ENCODE results near the gene CBL.

Gene CBL

GRCh38 chr11:119249671-119250010 lies 43.5 kb downstream of the CBL start (continued):
- TF ChIP-seq, protein P1, sequence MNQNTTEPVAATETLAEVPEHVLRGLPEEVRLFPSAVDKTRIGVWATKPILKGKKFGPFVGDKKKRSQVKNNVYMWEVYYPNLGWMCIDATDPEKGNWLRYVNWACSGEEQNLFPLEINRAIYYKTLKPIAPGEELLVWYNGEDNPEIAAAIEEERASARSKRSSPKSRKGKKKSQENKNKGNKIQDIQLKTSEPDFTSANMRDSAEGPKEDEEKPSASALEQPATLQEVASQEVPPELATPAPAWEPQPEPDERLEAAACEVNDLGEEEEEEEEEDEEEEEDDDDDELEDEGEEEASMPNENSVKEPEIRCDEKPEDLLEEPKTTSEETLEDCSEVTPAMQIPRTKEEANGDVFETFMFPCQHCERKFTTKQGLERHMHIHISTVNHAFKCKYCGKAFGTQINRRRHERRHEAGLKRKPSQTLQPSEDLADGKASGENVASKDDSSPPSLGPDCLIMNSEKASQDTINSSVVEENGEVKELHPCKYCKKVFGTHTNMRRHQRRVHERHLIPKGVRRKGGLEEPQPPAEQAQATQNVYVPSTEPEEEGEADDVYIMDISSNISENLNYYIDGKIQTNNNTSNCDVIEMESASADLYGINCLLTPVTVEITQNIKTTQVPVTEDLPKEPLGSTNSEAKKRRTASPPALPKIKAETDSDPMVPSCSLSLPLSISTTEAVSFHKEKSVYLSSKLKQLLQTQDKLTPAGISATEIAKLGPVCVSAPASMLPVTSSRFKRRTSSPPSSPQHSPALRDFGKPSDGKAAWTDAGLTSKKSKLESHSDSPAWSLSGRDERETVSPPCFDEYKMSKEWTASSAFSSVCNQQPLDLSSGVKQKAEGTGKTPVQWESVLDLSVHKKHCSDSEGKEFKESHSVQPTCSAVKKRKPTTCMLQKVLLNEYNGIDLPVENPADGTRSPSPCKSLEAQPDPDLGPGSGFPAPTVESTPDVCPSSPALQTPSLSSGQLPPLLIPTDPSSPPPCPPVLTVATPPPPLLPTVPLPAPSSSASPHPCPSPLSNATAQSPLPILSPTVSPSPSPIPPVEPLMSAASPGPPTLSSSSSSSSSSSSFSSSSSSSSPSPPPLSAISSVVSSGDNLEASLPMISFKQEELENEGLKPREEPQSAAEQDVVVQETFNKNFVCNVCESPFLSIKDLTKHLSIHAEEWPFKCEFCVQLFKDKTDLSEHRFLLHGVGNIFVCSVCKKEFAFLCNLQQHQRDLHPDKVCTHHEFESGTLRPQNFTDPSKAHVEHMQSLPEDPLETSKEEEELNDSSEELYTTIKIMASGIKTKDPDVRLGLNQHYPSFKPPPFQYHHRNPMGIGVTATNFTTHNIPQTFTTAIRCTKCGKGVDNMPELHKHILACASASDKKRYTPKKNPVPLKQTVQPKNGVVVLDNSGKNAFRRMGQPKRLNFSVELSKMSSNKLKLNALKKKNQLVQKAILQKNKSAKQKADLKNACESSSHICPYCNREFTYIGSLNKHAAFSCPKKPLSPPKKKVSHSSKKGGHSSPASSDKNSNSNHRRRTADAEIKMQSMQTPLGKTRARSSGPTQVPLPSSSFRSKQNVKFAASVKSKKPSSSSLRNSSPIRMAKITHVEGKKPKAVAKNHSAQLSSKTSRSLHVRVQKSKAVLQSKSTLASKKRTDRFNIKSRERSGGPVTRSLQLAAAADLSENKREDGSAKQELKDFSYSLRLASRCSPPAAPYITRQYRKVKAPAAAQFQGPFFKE (tag by site-specific recombination; IDR thresholded peaks at IDR 0.05; ENCODE audit: borderline replicate concordance): no peak
- no peak for TF ChIP-seq ZBTB44 (tag by site-specific recombination; IDR thresholded peaks at IDR 0.05)
- TF ChIP-seq ZNF16 (tag by site-specific recombination; IDR thresholded peaks at IDR 0.05; ENCODE audit: low read depth): no peak
- no peak for TF ChIP-seq ZNF202 (tag by site-specific recombination; IDR thresholded peaks at IDR 0.05; ENCODE audit: borderline replicate concordance)
- no peak for TF ChIP-seq ZNF549 (tag by site-specific recombination; IDR thresholded peaks at IDR 0.05)
- TF ChIP-seq ZBTB17 (tag by site-specific recombination; IDR thresholded peaks at IDR 0.05): no peak
- no peak for TF ChIP-seq ZNF26 (tag by site-specific recombination; IDR thresholded peaks at IDR 0.05)
- no peak for TF ChIP-seq ZNF677 (tag by site-specific recombination; IDR thresholded peaks at IDR 0.05)

GRCh38 chr11:119251114-119251513 lies 45.0 kb downstream of the CBL start:
- ChIA-PET POLR2A (no interaction called here), CTCF (interaction anchor here (1.2 kb wide), 1 partner anchor 34 kb away, joined by 3 read pairs; no protein-coding TSS in a partner anchor)
- H3K9me3 ChIP-seq (ENCODE audit: control insufficient read depth, insufficient read depth, low read depth, low read length): no peaks in the 10 kb centered on the region
- H3K36me3 ChIP-seq (ENCODE audit: control insufficient read depth in 2 of 2, insufficient read depth in 1 of 2, low read length in 2 of 2): no peaks in the 10 kb centered on the region; a peak in 1 of 3 replicates
- TF ChIP-seq, protein P2, sequence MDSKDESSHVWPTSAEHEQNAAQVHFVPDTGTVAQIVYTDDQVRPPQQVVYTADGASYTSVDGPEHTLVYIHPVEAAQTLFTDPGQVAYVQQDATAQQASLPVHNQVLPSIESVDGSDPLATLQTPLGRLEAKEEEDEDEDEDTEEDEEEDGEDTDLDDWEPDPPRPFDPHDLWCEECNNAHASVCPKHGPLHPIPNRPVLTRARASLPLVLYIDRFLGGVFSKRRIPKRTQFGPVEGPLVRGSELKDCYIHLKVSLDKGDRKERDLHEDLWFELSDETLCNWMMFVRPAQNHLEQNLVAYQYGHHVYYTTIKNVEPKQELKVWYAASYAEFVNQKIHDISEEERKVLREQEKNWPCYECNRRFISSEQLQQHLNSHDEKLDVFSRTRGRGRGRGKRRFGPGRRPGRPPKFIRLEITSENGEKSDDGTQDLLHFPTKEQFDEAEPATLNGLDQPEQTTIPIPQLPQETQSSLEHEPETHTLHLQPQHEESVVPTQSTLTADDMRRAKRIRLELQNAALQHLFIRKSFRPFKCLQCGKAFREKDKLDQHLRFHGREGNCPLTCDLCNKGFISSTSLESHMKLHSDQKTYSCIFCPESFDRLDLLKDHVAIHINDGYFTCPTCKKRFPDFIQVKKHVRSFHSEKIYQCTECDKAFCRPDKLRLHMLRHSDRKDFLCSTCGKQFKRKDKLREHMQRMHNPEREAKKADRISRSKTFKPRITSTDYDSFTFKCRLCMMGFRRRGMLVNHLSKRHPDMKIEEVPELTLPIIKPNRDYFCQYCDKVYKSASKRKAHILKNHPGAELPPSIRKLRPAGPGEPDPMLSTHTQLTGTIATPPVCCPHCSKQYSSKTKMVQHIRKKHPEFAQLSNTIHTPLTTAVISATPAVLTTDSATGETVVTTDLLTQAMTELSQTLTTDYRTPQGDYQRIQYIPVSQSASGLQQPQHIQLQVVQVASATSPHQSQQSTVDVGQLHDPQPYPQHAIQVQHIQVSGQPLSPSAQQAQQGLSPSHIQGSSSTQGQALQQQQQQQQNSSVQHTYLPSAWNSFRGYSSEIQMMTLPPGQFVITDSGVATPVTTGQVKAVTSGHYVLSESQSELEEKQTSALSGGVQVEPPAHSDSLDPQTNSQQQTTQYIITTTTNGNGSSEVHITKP (tag by site-specific recombination; IDR thresholded peaks at IDR 0.05): peak; percentile 35
- TF ChIP-seq KLF17 (tag by site-specific recombination; IDR thresholded peaks at IDR 0.05): no peak
- no peaks in the 10 kb centered on the region; the same call in 1 of the 2 replicates for H3K4me1 ChIP-seq (ENCODE audit: control insufficient read depth, insufficient read depth, low read length)
- H3K4me3 ChIP-seq (ENCODE audit: low read depth, low read length): no peak overlapping the region
- no peak overlapping the region for H3K27ac ChIP-seq (ENCODE audit: extremely low read depth, low read depth, low read length)
